ENCODE results near the gene FANCL. TPM values are rescaled to one million over a fixed set of nuclear protein-coding genes. Genes with fewer than 3 reads are reported as not detected.
"Not testable (repeated sequence)": the region's sequence is repeated elsewhere in the genome, so short reads cannot be mapped to it uniquely, and the experiment has no call there.

Gene FANCL
- total and polyA plus RNA-seq, 12 donors, result 7.4 to 19.2 (median 11.9) TPM

GRCh38 chr2:58155160-58155778 lies 85.9 kb downstream of the FANCL start:
- no peaks in the 10 kb centered on the region for H3K27me3 ChIP-seq
- no peak overlapping the region for H3K27ac ChIP-seq
- intact Hi-C loops (cut with DNase I), result no loop called here
- WGBS, 2 donors, result 92 to 96% methylated on average over 7 of the region's 7 CpGs
- H3K36me3 ChIP-seq, result peaks cover 0 to 49% (median 17%) of the 10 kb centered on the region in 9 donors
- no peak for TF ChIP-seq CTCF (IDR thresholded peaks at IDR 0.05)
- H3K4me1 ChIP-seq, result no peaks in the 10 kb centered on the region
- no peak for DNase-seq
- H3K9me3 ChIP-seq, result peaks cover 0 to 13% (median 0%) of the 10 kb centered on the region in 11 donors
- no peak for ATAC-seq
- H3K4me3 ChIP-seq, result no peak overlapping the region

GRCh38 chr2:58146707-58147106 lies 94.4 kb downstream of the FANCL start:
- Histone ChIP-seq H3K4me1 (peaks cover 0 to 4% (median 0%) of the 10 kb centered on the region in 9 donors), H3K9me3 (no peaks in the 10 kb centered on the region), H3K4me3 (no peak overlapping the region), H3K27me3 (no peaks in the 10 kb centered on the region), H3K27ac (no peak overlapping the region), H3K36me3 (peaks cover 0 to 52% (median 0%) of the 10 kb centered on the region in 9 donors)
- no peak for DNase-seq
- 90 to 100% methylated on average over 1 of the region's 1 CpG for WGBS, 2 donors
- TF ChIP-seq CTCF (IDR thresholded peaks at IDR 0.05), result no peak
- intact Hi-C loops (cut with DNase I), result no loop called here
- ATAC-seq, result no peak

- H3K27ac ChIP-seq; DNase-seq; intact Hi-C loops (cut with DNase I); H3K4me1 ChIP-seq; ATAC-seq; H3K9me3 ChIP-seq; H3K27me3 ChIP-seq; H3K4me3 ChIP-seq: not testable (repeated sequence)
- peaks cover 0 to 57% (median under 1%) of the 10 kb centered on the region in 9 donors for H3K36me3 ChIP-seq
- 98% methylated on average over 6 of the region's 6 CpGs for WGBS, 2 donors
Observed at GRCh38 chr2:58145769-58146168, 95.4 kb downstream of the FANCL start.

GRCh38 chr2:58140508-58141072 lies 100.5 kb downstream of the FANCL start:
- H3K36me3 ChIP-seq, result peaks cover 0 to 52% (median 0%) of the 10 kb centered on the region in 9 donors
- no peak overlapping the region for H3K4me3 ChIP-seq
- no peaks in the 10 kb centered on the region for H3K27me3 ChIP-seq
- TF ChIP-seq CTCF (IDR thresholded peaks at IDR 0.05), result no peak
- no peak overlapping the region for H3K27ac ChIP-seq
- no peaks in the 10 kb centered on the region for H3K9me3 ChIP-seq
- peaks cover 0 to 18% (median 11%) of the 10 kb centered on the region in 9 donors for H3K4me1 ChIP-seq
- ATAC-seq (no peak), DNase-seq (no peak)
- 85 to 88% methylated on average over 3 of the region's 3 CpGs for WGBS, 2 donors
- intact Hi-C loops (cut with DNase I), result no loop called here
